ENCODE results near the gene STKLD1.
"Not testable (repeated sequence)": the region's sequence is repeated elsewhere in the genome, so short reads cannot be mapped to it uniquely, and the experiment has no call there.

The STKLD1 gene

GRCh38 chr9:133375724-133376654 is at the start of gene STKLD1, which contains the start of gene SURF4:
Gene STKLD1, plus strand, starts transcription at chr9:133376366. Its CDS starts 108 bp downstream, at chr9:133376474.
Gene SURF4, minus strand, starts transcription at chr9:133376060. Its CDS starts 91 bp downstream, at chr9:133375969.
- no peak for TF ChIP-seq JUND (IDR thresholded peaks at IDR 0.05; ENCODE audit: low read depth)
- DNase-seq (ENCODE audit: low read depth in 1 of 2, low spot score in 1 of 2) = peak; percentile 99
- in situ Hi-C loops (cut with HindIII; ENCODE audit: low pct_unique_long_range_greater_than_20kb, low sequenced_read_pairs) = no loop called here

DNA sequence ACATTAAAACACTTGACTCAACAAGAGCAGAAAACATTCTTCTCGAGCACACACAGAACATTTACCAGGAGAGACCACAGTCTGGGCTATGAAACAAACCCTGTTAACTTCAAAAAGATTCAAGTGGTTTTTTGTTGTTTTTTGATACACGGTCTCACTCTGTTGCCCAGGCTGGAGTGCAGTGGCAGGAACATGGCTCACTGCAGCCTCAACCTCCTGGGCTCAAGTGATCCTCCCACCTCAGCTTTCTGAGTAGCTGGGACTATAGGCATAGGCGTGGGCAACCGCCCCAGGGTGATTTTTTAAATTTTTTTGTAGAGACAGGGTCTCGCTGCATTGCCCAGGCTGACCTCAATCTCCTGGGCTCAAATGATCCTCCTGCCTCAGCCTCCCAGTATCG is 49.1 kb upstream of the STKLD1 start:
- in situ Hi-C loops (cut with HindIII; ENCODE audit: low pct_unique_long_range_greater_than_20kb, low sequenced_read_pairs) = not testable (repeated sequence)

GRCh38 chr9:133327834-133328484 is 48.2 kb upstream of the STKLD1 start:
- TF ChIP-seq JUND (IDR thresholded peaks at IDR 0.05; ENCODE audit: low read depth) = no peak
- no peak for DNase-seq (ENCODE audit: low read depth in 1 of 2, low spot score in 1 of 2)
- in situ Hi-C loops (cut with HindIII; ENCODE audit: low pct_unique_long_range_greater_than_20kb, low sequenced_read_pairs) = no loop called here

More for the DNA sequence above, 49.1 kb upstream of the STKLD1 start:
- not testable (repeated sequence) for DNase-seq (ENCODE audit: low read depth in 1 of 2, low spot score in 1 of 2)

- DNase-seq (ENCODE audit: low read depth in 1 of 2, low spot score in 1 of 2) = peak in 1 of 2 experiments; percentile 64
- in situ Hi-C loops (cut with HindIII; ENCODE audit: low pct_unique_long_range_greater_than_20kb, low sequenced_read_pairs) = not testable (repeated sequence)
Observed at GRCh38 chr9:133329306-133330156, 46.6 kb upstream of the STKLD1 start.

- TF ChIP-seq JUND (IDR thresholded peaks at IDR 0.05; ENCODE audit: low read depth) = no peak
- in situ Hi-C loops (cut with HindIII; ENCODE audit: low pct_unique_long_range_greater_than_20kb, low sequenced_read_pairs) = no loop called here
Observed at GRCh38 chr9:133331221-133331620, 44.9 kb upstream of the STKLD1 start.

DNA sequence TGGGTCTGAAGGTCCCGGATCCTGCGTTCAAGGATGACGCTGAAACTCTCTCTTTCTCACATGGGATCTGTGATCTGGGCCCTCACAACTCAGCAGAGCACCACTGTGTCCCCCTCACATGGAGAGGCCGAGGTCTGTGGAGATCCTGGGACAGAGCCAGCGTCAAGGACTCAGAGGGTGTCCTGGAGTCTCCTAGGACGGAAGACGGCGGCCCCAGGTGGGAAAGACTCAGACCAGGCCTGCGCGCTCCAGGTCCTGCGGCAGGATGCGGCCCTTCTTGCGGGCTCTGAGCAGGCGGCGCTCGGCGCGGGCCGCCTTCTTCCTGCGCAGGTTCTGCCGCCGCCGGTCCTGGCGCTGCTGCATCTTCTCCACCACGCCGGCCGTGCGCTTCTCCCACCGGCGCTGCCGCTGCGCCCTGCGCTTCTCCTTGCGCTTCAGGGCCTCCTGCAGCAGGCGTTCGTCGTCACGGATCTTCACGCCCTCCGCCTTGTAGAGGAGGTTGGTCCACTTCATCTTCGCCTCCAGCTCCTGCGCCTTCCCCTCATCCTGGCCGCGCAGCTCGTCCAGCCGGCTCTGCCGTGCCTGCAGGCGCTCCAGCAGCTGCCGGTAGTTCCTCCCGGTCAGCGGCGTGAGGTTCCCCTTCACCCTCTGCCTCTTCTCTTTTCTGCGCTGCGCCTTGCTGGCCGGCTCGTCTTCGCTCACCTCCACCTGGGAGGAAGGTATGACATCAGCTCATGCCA is 44.4 kb upstream of the STKLD1 start:
- in situ Hi-C loops (cut with HindIII; ENCODE audit: low pct_unique_long_range_greater_than_20kb, low sequenced_read_pairs) = no loop called here
- TF ChIP-seq JUND (IDR thresholded peaks at IDR 0.05; ENCODE audit: low read depth) = no peak
- DNase-seq (ENCODE audit: low read depth in 1 of 2, low spot score in 1 of 2) = no peak

More at GRCh38 chr9:133331221-133331620, 44.9 kb upstream of the STKLD1 start:
- no peak for DNase-seq (ENCODE audit: low read depth in 1 of 2, low spot score in 1 of 2)

- no peak for DNase-seq (ENCODE audit: low read depth in 1 of 2, low spot score in 1 of 2)
- in situ Hi-C loops (cut with HindIII; ENCODE audit: low pct_unique_long_range_greater_than_20kb, low sequenced_read_pairs) = no loop called here
- TF ChIP-seq JUND (IDR thresholded peaks at IDR 0.05; ENCODE audit: low read depth) = no peak
Observed at GRCh38 chr9:133332381-133332730, 43.8 kb upstream of the STKLD1 start.

DNA sequence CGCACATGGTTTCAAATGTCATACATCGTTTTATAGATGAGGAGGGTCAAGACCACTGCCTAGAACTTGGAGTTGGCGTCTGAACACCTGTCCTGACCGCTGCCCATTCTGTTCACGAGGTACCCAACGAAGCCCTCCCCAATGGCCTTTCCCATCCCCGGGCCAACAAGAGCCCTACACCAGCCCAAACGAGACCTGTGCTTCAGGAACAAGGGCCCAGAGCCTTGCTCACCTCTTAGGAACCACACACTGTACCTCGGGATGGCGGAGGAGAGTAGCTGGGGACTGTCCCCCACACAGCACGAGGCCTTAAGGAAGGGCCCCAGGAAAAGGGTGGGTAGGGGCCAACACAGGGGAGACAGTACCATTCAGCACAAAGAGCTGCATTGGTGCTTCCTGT is 43.2 kb upstream of the STKLD1 start:
- TF ChIP-seq JUND (IDR thresholded peaks at IDR 0.05; ENCODE audit: low read depth) = no peak
- no peak for DNase-seq (ENCODE audit: low read depth in 1 of 2, low spot score in 1 of 2)
- in situ Hi-C loops (cut with HindIII; ENCODE audit: low pct_unique_long_range_greater_than_20kb, low sequenced_read_pairs) = no loop called here

- no peak for TF ChIP-seq JUND (IDR thresholded peaks at IDR 0.05; ENCODE audit: low read depth)
- no peak for DNase-seq (ENCODE audit: low read depth in 1 of 2, low spot score in 1 of 2)
- in situ Hi-C loops (cut with HindIII; ENCODE audit: low pct_unique_long_range_greater_than_20kb, low sequenced_read_pairs) = no loop called here
Observed at GRCh38 chr9:133333566-133333965, 42.6 kb upstream of the STKLD1 start.

GRCh38 chr9:133334161-133334560 is 42.0 kb upstream of the STKLD1 start:
- no peak for DNase-seq (ENCODE audit: low read depth in 1 of 2, low spot score in 1 of 2)
- no peak for TF ChIP-seq JUND (IDR thresholded peaks at IDR 0.05; ENCODE audit: low read depth)
- in situ Hi-C loops (cut with HindIII; ENCODE audit: low pct_unique_long_range_greater_than_20kb, low sequenced_read_pairs) = no loop called here

GRCh38 chr9:133334888-133335287 is 41.3 kb upstream of the STKLD1 start:
- DNase-seq (ENCODE audit: low read depth in 1 of 2, low spot score in 1 of 2); in situ Hi-C loops (cut with HindIII; ENCODE audit: low pct_unique_long_range_greater_than_20kb, low sequenced_read_pairs): not testable (repeated sequence)

All from T47D (cell line).